Measurements from ENCODE around the gene TBC1D22A. TPM values are rescaled to one million over a fixed set of nuclear protein-coding genes. Genes with fewer than 3 reads are reported as not detected.

Gene TBC1D22A
- total RNA-seq, 1 experiment from 2014 or later: 26.0 TPM

- H3K4me3 Mint-ChIP-seq (ENCODE audit: unreplicated experiment): no peak overlapping the region
- TF ChIP-seq CTCF (IDR thresholded peaks at IDR 0.05; ENCODE audit: unreplicated experiment): no peak
- H3K9me3 Mint-ChIP-seq (ENCODE audit: unreplicated experiment): no peaks in the 10 kb centered on the region
- DNase-seq (ENCODE audit: unreplicated experiment): no peak
- H3K36me3 Mint-ChIP-seq (ENCODE audit: insufficient read depth, unreplicated experiment): peaks cover 6% of the 10 kb centered on the region
- POLR2A ChIA-PET: no interaction called here
- peaks cover 4% of the 10 kb centered on the region for H3K4me1 Mint-ChIP-seq (ENCODE audit: insufficient read depth, unreplicated experiment)
- CTCF ChIA-PET: interaction anchor here (0.7 to 1.4 kb wide), 4 partner anchors 12 to 697 kb away, joined by 3 read pairs; no protein-coding TSS in a partner anchor
- intact Hi-C loops (cut with micrococcal nuclease): no loop called here
- H3K27me3 Mint-ChIP-seq (ENCODE audit: insufficient read depth, unreplicated experiment): no peaks in the 10 kb centered on the region
- H3K27ac Mint-ChIP-seq (ENCODE audit: low read depth, unreplicated experiment): no peak overlapping the region
- no TSS peak for BruUV-seq (replicated peaks)
Measured at GRCh38 chr22:46879083-46879482, 116.6 kb downstream of the TBC1D22A start.

GRCh38 chr22:46881373-46882118 lies 119.1 kb downstream of the TBC1D22A start:
- intact Hi-C loops (cut with micrococcal nuclease): no loop called here
- ChIA-PET CTCF (interaction anchor here (1.7 kb wide), 1 partner anchor 78 kb away, joined by 9 read pairs; no protein-coding TSS in a partner anchor), POLR2A (no interaction called here)
- no peak for TF ChIP-seq CTCF (IDR thresholded peaks at IDR 0.05; ENCODE audit: unreplicated experiment)
- Mint-ChIP-seq H3K9me3 (ENCODE audit: unreplicated experiment) (no peaks in the 10 kb centered on the region), H3K27me3 (ENCODE audit: insufficient read depth, unreplicated experiment) (no peaks in the 10 kb centered on the region), H3K4me1 (ENCODE audit: insufficient read depth, unreplicated experiment) (peaks cover 4% of the 10 kb centered on the region), H3K36me3 (ENCODE audit: insufficient read depth, unreplicated experiment) (peaks cover 17% of the 10 kb centered on the region), H3K4me3 (ENCODE audit: unreplicated experiment) (no peak overlapping the region), H3K27ac (ENCODE audit: low read depth, unreplicated experiment) (no peak overlapping the region)
- peak; percentile 16 for DNase-seq (ENCODE audit: unreplicated experiment)
- no TSS peak for BruUV-seq (replicated peaks)

- no peak for TF ChIP-seq CTCF (IDR thresholded peaks at IDR 0.05; ENCODE audit: unreplicated experiment)
- Mint-ChIP-seq H3K9me3 (ENCODE audit: unreplicated experiment) (no peaks in the 10 kb centered on the region), H3K27ac (ENCODE audit: low read depth, unreplicated experiment) (peak overlapping the region; percentile 72), H3K4me3 (ENCODE audit: unreplicated experiment) (no peak overlapping the region), H3K4me1 (ENCODE audit: insufficient read depth, unreplicated experiment) (peaks cover 4% of the 10 kb centered on the region), H3K27me3 (ENCODE audit: insufficient read depth, unreplicated experiment) (no peaks in the 10 kb centered on the region), H3K36me3 (ENCODE audit: insufficient read depth, unreplicated experiment) (peaks cover 19% of the 10 kb centered on the region)
- no TSS peak for BruUV-seq (replicated peaks)
- ChIA-PET POLR2A (no interaction called here), CTCF (no interaction called here)
- DNase-seq (ENCODE audit: unreplicated experiment): no peak
- intact Hi-C loops (cut with micrococcal nuclease): no loop called here
Measured at GRCh38 chr22:46883092-46883910, 120.9 kb downstream of the TBC1D22A start.

- TF ChIP-seq CTCF (IDR thresholded peaks at IDR 0.05; ENCODE audit: unreplicated experiment): no peak
- POLR2A ChIA-PET: no interaction called here
- intact Hi-C loops (cut with micrococcal nuclease): no loop called here
- Mint-ChIP-seq H3K27me3 (ENCODE audit: insufficient read depth, unreplicated experiment) (no peaks in the 10 kb centered on the region), H3K4me3 (ENCODE audit: unreplicated experiment) (no peak overlapping the region), H3K36me3 (ENCODE audit: insufficient read depth, unreplicated experiment) (peaks cover 25% of the 10 kb centered on the region), H3K27ac (ENCODE audit: low read depth, unreplicated experiment) (peak overlapping the region; percentile 72), H3K9me3 (ENCODE audit: unreplicated experiment) (no peaks in the 10 kb centered on the region), H3K4me1 (ENCODE audit: insufficient read depth, unreplicated experiment) (peaks cover 4% of the 10 kb centered on the region)
- CTCF ChIA-PET: no interaction called here
- no TSS peak for BruUV-seq (replicated peaks)
- no peak for DNase-seq (ENCODE audit: unreplicated experiment)
Measured at GRCh38 chr22:46884365-46884764, 121.9 kb downstream of the TBC1D22A start.
